OCI-LY3 (cell line): Measurements from ENCODE around the gene TTC32.

Source experiments
- EZH2phosphoT487 ChIP-seq: fragments of 200-600 bp; shearing (Covaris generic); IDR thresholded peaks from 2 replicates; pipeline ENCODE4 v1.6.1; 2018; ENCODE audit warnings: antibody characterized with exemption, mixed run types, low read depth
- TF ChIP-seq, protein P1 (sequence below): fragments of 200-600, 300-600 bp; sonication (generic); IDR thresholded peaks from 2 replicates; pipeline ENCODE4 v1.5.1; 2014; ENCODE audit warnings: antibody characterized with exemption, low read length, low read depth

- TF ChIP-seq, protein P1, sequence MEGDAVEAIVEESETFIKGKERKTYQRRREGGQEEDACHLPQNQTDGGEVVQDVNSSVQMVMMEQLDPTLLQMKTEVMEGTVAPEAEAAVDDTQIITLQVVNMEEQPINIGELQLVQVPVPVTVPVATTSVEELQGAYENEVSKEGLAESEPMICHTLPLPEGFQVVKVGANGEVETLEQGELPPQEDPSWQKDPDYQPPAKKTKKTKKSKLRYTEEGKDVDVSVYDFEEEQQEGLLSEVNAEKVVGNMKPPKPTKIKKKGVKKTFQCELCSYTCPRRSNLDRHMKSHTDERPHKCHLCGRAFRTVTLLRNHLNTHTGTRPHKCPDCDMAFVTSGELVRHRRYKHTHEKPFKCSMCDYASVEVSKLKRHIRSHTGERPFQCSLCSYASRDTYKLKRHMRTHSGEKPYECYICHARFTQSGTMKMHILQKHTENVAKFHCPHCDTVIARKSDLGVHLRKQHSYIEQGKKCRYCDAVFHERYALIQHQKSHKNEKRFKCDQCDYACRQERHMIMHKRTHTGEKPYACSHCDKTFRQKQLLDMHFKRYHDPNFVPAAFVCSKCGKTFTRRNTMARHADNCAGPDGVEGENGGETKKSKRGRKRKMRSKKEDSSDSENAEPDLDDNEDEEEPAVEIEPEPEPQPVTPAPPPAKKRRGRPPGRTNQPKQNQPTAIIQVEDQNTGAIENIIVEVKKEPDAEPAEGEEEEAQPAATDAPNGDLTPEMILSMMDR, result no peak
- no peak for TF ChIP-seq EZH2phosphoT487
These were observed 11.7 kb downstream of the TTC32 start for GRCh38 chr2:19890104-19890503.
